ENCODE results near the gene FRYL.

DNA sequence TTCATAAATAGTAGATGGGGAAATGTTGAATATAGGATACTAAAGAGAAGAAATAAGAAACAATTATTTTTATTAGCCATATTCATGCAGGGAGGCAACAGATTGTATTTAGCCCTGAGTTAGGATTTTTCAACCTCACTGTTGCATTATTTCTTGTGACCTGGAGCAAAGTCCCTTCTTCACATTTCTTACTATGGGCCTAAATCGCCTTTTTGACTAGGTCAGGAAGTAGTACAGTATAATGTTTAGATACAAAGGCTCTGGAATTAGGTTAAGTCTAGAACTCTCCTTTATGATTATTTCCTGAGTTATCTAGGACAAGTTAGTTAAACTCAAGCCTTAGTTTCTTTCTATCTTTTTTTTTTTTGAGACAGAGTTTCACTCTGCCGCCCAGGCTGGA, 88.0 kb downstream of the FRYL start:
- TF ChIP-seq, protein P1, sequence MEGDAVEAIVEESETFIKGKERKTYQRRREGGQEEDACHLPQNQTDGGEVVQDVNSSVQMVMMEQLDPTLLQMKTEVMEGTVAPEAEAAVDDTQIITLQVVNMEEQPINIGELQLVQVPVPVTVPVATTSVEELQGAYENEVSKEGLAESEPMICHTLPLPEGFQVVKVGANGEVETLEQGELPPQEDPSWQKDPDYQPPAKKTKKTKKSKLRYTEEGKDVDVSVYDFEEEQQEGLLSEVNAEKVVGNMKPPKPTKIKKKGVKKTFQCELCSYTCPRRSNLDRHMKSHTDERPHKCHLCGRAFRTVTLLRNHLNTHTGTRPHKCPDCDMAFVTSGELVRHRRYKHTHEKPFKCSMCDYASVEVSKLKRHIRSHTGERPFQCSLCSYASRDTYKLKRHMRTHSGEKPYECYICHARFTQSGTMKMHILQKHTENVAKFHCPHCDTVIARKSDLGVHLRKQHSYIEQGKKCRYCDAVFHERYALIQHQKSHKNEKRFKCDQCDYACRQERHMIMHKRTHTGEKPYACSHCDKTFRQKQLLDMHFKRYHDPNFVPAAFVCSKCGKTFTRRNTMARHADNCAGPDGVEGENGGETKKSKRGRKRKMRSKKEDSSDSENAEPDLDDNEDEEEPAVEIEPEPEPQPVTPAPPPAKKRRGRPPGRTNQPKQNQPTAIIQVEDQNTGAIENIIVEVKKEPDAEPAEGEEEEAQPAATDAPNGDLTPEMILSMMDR (conservative IDR thresholded peaks at IDR 0.05 in 1 of 2, IDR thresholded peaks at IDR 0.05 in 1 of 2; ENCODE audit: low read depth in 1 of 2, low read length in 2 of 2): no peak
- no peak for TF ChIP-seq EZH2 (IDR thresholded peaks at IDR 0.05; ENCODE audit: low read length, missing control alignments)

Measured in fibroblast of lung (primary cell).